ENCODE data around the gene HIP1R. TPM values are rescaled to one million over a fixed set of nuclear protein-coding genes. Genes with fewer than 3 reads are reported as not detected.

HIP1R gene
- polyA plus RNA-seq, 3 donors = 0.09 to 0.60 TPM; not detected in 1

GRCh38 chr12:122855928-122856831 lies 20.9 kb downstream of the HIP1R start:
- Histone ChIP-seq H3K27ac (ENCODE audit: low read depth in 1 of 2, low read length in 2 of 2) (no peak overlapping the region), H3K79me2 (ENCODE audit: insufficient read depth, low read length) (no peaks in the 10 kb centered on the region), H3K36me3 (replicated peaks in 1 of 2; ENCODE audit: control insufficient read depth in 1 of 2, insufficient read depth in 2 of 2, low read length in 2 of 2) (no peaks in the 10 kb centered on the region), H4K20me1 (ENCODE audit: insufficient read depth, low read length) (peaks cover 5% of the 10 kb centered on the region), H3K4me1 (ENCODE audit: control insufficient read depth in 1 of 2, insufficient read depth in 2 of 2, low read length in 2 of 2) (peaks cover 0 to 4% of the 10 kb centered on the region in 2 donors), H3K4me3 (replicated peaks in 1 of 3; ENCODE audit: low read depth in 2 of 3, low read length in 3 of 3) (no peak overlapping the region), H3K9me3 (replicated peaks in 1 of 2; ENCODE audit: control insufficient read depth in 1 of 2, insufficient read depth in 1 of 2, low read length in 2 of 2) (no peaks in the 10 kb centered on the region), H3K27me3 (ENCODE audit: control insufficient read depth in 2 of 2, insufficient read depth in 2 of 2, low read length in 2 of 2) (no peaks in the 10 kb centered on the region), H3K4me2 (replicated peaks; ENCODE audit: extremely low read depth, low read length, poor library complexity, severe bottlenecking) (no peak overlapping the region), H2AFZ (ENCODE audit: insufficient read depth, low read depth, low read length, poor library complexity, severe bottlenecking) (no peak overlapping the region), H3K9ac (ENCODE audit: insufficient read depth, low read length, poor library complexity, severe bottlenecking) (no peak overlapping the region)
- Mint-ChIP-seq H3K27me3 (ENCODE audit: low read depth in 3 of 3) (peaks cover 0 to 7% (median 1%) of the 10 kb centered on the region in 3 donors), H3K4me3 (no peak overlapping the region), H3K27ac (peak overlapping the region in 1 of 7 donors; percentile 27), H3K4me1 (no peaks in the 10 kb centered on the region), H3K36me3 (no peaks in the 10 kb centered on the region), H3K9me3 (no peaks in the 10 kb centered on the region)
- TF ChIP-seq CTCF (IDR thresholded peaks at IDR 0.05) = no peak
- no peak for DNase-seq
- intact Hi-C loops (cut with micrococcal nuclease) = no loop called here
- 97% methylated on average over 39 of the region's 40 CpGs for WGBS (ENCODE audit: insufficient coverage)

GRCh38 chr12:122856999-122857671 lies 21.9 kb downstream of the HIP1R start:
- TF ChIP-seq CTCF (IDR thresholded peaks at IDR 0.05) = no peak
- H3K4me2 ChIP-seq (replicated peaks; ENCODE audit: extremely low read depth, low read length, poor library complexity, severe bottlenecking) = no peak overlapping the region
- Mint-ChIP-seq H3K27me3 (ENCODE audit: low read depth in 3 of 3) (peaks cover 0 to 7% (median 1%) of the 10 kb centered on the region in 3 donors), H3K27ac (no peak overlapping the region), H3K36me3 (no peaks in the 10 kb centered on the region), H3K4me1 (no peaks in the 10 kb centered on the region), H3K4me3 (no peak overlapping the region), H3K9me3 (no peaks in the 10 kb centered on the region)
- 98% methylated on average over 22 of the region's 24 CpGs for WGBS (ENCODE audit: insufficient coverage)
- no peak overlapping the region for H3K27ac ChIP-seq (ENCODE audit: low read depth in 1 of 2, low read length in 2 of 2)
- no peak for DNase-seq
- H3K4me1 ChIP-seq (ENCODE audit: control insufficient read depth in 1 of 2, insufficient read depth in 2 of 2, low read length in 2 of 2) = peaks cover 0 to 4% of the 10 kb centered on the region in 2 donors
- no peak overlapping the region for H3K9ac ChIP-seq (ENCODE audit: insufficient read depth, low read length, poor library complexity, severe bottlenecking)
- H3K4me3 ChIP-seq (replicated peaks in 1 of 3; ENCODE audit: low read depth in 2 of 3, low read length in 3 of 3) = no peak overlapping the region
- no peaks in the 10 kb centered on the region for H3K27me3 ChIP-seq (ENCODE audit: control insufficient read depth in 2 of 2, insufficient read depth in 2 of 2, low read length in 2 of 2)
- intact Hi-C loops (cut with micrococcal nuclease) = no loop called here
- H3K9me3 ChIP-seq (replicated peaks in 1 of 2; ENCODE audit: control insufficient read depth in 1 of 2, insufficient read depth in 1 of 2, low read length in 2 of 2) = no peaks in the 10 kb centered on the region
- no peaks in the 10 kb centered on the region for H3K79me2 ChIP-seq (ENCODE audit: insufficient read depth, low read length)
- H4K20me1 ChIP-seq (ENCODE audit: insufficient read depth, low read length) = peaks cover 10% of the 10 kb centered on the region
- no peaks in the 10 kb centered on the region for H3K36me3 ChIP-seq (replicated peaks in 1 of 2; ENCODE audit: control insufficient read depth in 1 of 2, insufficient read depth in 2 of 2, low read length in 2 of 2)
- H2AFZ ChIP-seq (ENCODE audit: insufficient read depth, low read depth, low read length, poor library complexity, severe bottlenecking) = no peak overlapping the region

Data from CD14-positive monocyte (primary cell).